Panc1 (cell line): ENCODE results near the gene INCA1. TPM values are rescaled to one million over a fixed set of nuclear protein-coding genes. Genes with fewer than 3 reads are reported as not detected.

Experiments used
- ATAC-seq: fragments of 200-7000 bp; cut with Tn5 transposase; 2 replicates; pipeline ENCODE4 v1.9.1; 2020; ENCODE audit warnings: mild to moderate bottlenecking, moderate library complexity
- BruUV-seq: library from RNA; stranded (reverse); fragments of 400-500 nt; replicated peaks from 2 replicates; lab custom pipeline; 2021; lab: Mats Ljungman, UMichigan
- CTCF ChIA-PET: fragments of 300-600 bp; sonication (Branson Sonifier 250); formaldehyde crosslinking; loops from one replicate; lab custom pipeline; 2022; ENCODE audit warnings: antibody characterized with exemption; lab: Charles Lee
- POLR2A ChIA-PET: fragments of 300-600 bp; sonication (Branson Sonifier 250); formaldehyde crosslinking; loops from one replicate; lab custom pipeline; 2022; ENCODE audit warnings: antibody characterized with exemption; lab: Charles Lee
- DNase-seq: peaks from one replicate; pipeline ENCODE4 v3.0.0-alpha.2; 2010; ENCODE audit warnings: low read depth, low spot score
- H3K27ac ChIP-seq: 2 replicates; pipeline ENCODE4 v1.5.1; 2011; ENCODE audit warnings: mild to moderate bottlenecking, low read length, inconsistent platforms
- H3K27me3 ChIP-seq: fragments of 200-500 bp; sonication (Bioruptor generic); 2 replicates; pipeline ENCODE4 v1.6.0; 2014; ENCODE audit warnings: low read length, inconsistent platforms; ENCODE audit not compliant: control insufficient read depth, insufficient read depth
- H3K36me3 ChIP-seq: fragments of 200-500 bp; sonication (Bioruptor generic); 2 replicates; pipeline ENCODE4 v1.5.1; 2014; ENCODE audit warnings: inconsistent platforms, mild to moderate bottlenecking, low read length, moderate library complexity; ENCODE audit not compliant: control insufficient read depth, insufficient read depth
- H3K4me1 ChIP-seq: 2 replicates; pipeline ENCODE4 v1.5.1; 2011; ENCODE audit warnings: inconsistent platforms, mild to moderate bottlenecking, low read length, moderate library complexity; ENCODE audit not compliant: control insufficient read depth, insufficient read depth
- H3K4me3 ChIP-seq, 2 experiments: 2 replicates each; pipeline ENCODE4 v1.5.1; 2011 to 2012; ENCODE audit warnings: low read depth in 2 of 2, low read length in 2 of 2, mild to moderate bottlenecking in 2 of 2, inconsistent platforms in 1 of 2, moderate library complexity in 1 of 2
- H3K9me3 ChIP-seq: fragments of 200-500 bp; sonication (Bioruptor generic); 2 replicates; pipeline ENCODE4 v1.5.1; 2014; ENCODE audit warnings: low read depth, mild to moderate bottlenecking, inconsistent platforms, low read length, moderate library complexity; ENCODE audit not compliant: control insufficient read depth, insufficient read depth
- POLR2AphosphoS5 ChIP-seq: IDR thresholded peaks from 2 replicates; pipeline ENCODE4 v1.6.1; 2012; ENCODE audit warnings: mild to moderate bottlenecking, low read depth, low read length, moderate library complexity
- REST ChIP-seq, 2 experiments: IDR thresholded peaks; 2 replicates each; pipeline ENCODE4 v1.6.1; 2011 to 2012; ENCODE audit warnings: low read depth in 2 of 2, control low read depth in 1 of 2, low read length in 1 of 2, mild to moderate bottlenecking in 1 of 2, moderate library complexity in 1 of 2; ENCODE audit not compliant: insufficient read depth in 1 of 2
- SIN3A ChIP-seq: IDR thresholded peaks from 2 replicates; pipeline ENCODE4 v1.6.1; 2012; ENCODE audit warnings: low read depth, mild to moderate bottlenecking, low read length, moderate library complexity, borderline replicate concordance; ENCODE audit not compliant: insufficient read depth
- TCF7L2 ChIP-seq: IDR thresholded peaks from 2 replicates; pipeline ENCODE4 v1.6.1; 2011; ENCODE audit warnings: mild to moderate bottlenecking, low read depth, low read length, inconsistent platforms
- in situ Hi-C: cut with HindIII; loops from 2 replicates; pipeline ENCODE4 v1.10.0; 2016; ENCODE audit warnings: low sequenced_read_pairs, low pct_unique_long_range_greater_than_20kb
- intact Hi-C: fragments of 100-400 bp; cut with micrococcal nuclease; formaldehyde crosslinking; loops from one replicate; pipeline ENCODE4 v1.10.0; 2022; ENCODE audit not compliant: unreplicated experiment
- total RNA-seq: library from RNA; stranded (reverse); gene quantifications from one replicate; pipeline ENCODE4 v1.2.1, GENCODE V29; 2021; ENCODE audit not compliant: unreplicated experiment
- TF ChIP-seq, protein P1 (sequence below): fragments of 450-650 bp; IDR thresholded peaks from 2 replicates; pipeline ENCODE4 v1.5.1; 2017; ENCODE audit warnings: mild to moderate bottlenecking

The INCA1 gene
- total RNA-seq, 1 experiment from 2014 or later = 1.7 TPM

DNA sequence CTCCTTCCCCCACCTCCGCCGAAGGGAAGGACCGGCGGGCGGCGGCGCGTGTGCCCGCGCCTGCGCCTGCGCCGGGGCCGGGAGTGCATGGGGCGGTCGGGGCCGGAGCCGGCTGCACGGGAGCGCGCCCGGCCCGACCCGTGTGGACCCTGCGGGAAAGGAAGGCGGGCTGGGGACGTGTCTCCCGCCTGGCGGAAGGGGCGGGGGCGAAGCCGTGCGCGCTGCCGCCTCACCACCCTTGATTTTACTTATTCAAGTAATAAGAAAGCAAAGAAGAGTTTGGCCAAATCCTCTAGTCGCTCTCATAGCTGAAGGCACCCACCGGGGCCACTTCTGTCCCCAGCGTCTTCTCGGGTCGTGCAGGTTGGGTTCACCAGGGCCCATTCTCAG lies 48.4 kb downstream of the INCA1 start:
- DNase-seq (no peak), ATAC-seq (peak; percentile 67)
- BruUV-seq = no TSS peak
- H3K27me3 ChIP-seq = no peaks in the 10 kb centered on the region
- peaks cover 35% of the 10 kb centered on the region for H3K4me1 ChIP-seq
- H3K36me3 ChIP-seq = peaks cover 6% of the 10 kb centered on the region
- intact Hi-C loops (no loop called here), in situ Hi-C loops (no loop called here)
- H3K9me3 ChIP-seq = no peaks in the 10 kb centered on the region
- peak overlapping the region; percentile 93 for H3K27ac ChIP-seq
- ChIA-PET CTCF (no interaction called here), POLR2A (interaction anchor here (0.7 to 1.1 kb wide), 2 partner anchors 18 to 38 kb away, joined by 3 to 4 read pairs; partner anchors contain the start of gene SPAG7)
- no peak for TF ChIP-seq REST (IDR thresholded peaks at IDR 0.05; ENCODE audit: insufficient read depth in 1 of 2, low read depth in 2 of 2, low read length in 1 of 2)
- TF ChIP-seq, protein P1, sequence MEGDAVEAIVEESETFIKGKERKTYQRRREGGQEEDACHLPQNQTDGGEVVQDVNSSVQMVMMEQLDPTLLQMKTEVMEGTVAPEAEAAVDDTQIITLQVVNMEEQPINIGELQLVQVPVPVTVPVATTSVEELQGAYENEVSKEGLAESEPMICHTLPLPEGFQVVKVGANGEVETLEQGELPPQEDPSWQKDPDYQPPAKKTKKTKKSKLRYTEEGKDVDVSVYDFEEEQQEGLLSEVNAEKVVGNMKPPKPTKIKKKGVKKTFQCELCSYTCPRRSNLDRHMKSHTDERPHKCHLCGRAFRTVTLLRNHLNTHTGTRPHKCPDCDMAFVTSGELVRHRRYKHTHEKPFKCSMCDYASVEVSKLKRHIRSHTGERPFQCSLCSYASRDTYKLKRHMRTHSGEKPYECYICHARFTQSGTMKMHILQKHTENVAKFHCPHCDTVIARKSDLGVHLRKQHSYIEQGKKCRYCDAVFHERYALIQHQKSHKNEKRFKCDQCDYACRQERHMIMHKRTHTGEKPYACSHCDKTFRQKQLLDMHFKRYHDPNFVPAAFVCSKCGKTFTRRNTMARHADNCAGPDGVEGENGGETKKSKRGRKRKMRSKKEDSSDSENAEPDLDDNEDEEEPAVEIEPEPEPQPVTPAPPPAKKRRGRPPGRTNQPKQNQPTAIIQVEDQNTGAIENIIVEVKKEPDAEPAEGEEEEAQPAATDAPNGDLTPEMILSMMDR = no peak
- TF ChIP-seq POLR2AphosphoS5 = peak; percentile 30; the same call in 1 of the 2 replicates
- no peak for TF ChIP-seq SIN3A
- TF ChIP-seq TCF7L2 = no peak
- H3K4me3 ChIP-seq = peak overlapping the region; percentile 83 to 85

GRCh38 chr17:4948166-4948930 lies 49.0 kb downstream of the INCA1 start, which contains the start of gene PFN1:
Gene PFN1 (minus strand): TSS chr17:4948530. CDS start chr17:4948394, 136 bp downstream.
- Histone ChIP-seq H3K36me3 (peaks cover 6% of the 10 kb centered on the region), H3K4me3 (peak within 1 kb of the TSS; percentile 83 to 85), H3K27me3 (no peaks in the 10 kb centered on the region), H3K27ac (peak within 1 kb of the TSS; percentile 94), H3K4me1 (peaks cover 35% of the 10 kb centered on the region), H3K9me3 (no peaks in the 10 kb centered on the region)
- ChIA-PET POLR2A (interaction anchor here (0.6 to 1.1 kb wide), 3 partner anchors 19 to 1000 kb away, joined by 4 to 11 read pairs (median 8); partner anchors contain the start of gene SPAG7), CTCF (no interaction called here)
- ATAC-seq = peak; percentile 40
- intact Hi-C loops (no loop called here), in situ Hi-C loops (no loop called here)
- DNase-seq = no peak
- no TSS peak for BruUV-seq
- TF ChIP-seq SIN3A (0 out of 2 replicates have a peak, but pooled peaks have one; percentile 80), POLR2AphosphoS5 (peak; percentile 70), REST (IDR thresholded peaks at IDR 0.05; ENCODE audit: insufficient read depth in 1 of 2, low read depth in 2 of 2, low read length in 1 of 2) (0 out of 4 replicates have a peak, but pooled peaks of 1 of the 2 experiments have one; percentile 10), TCF7L2 (no peak)
- TF ChIP-seq, protein P1 = no peak
